Gastroesophageal sphincter (tissue), 3 donors: ENCODE measurements around the gene ENKD1.

Experiments
- EP300 ChIP-seq: sonication (generic); formaldehyde crosslinking; IDR thresholded peaks from one replicate; pipeline ENCODE4 v1.6.1; 2017; ENCODE audit warnings: antibody characterized with exemption, mild to moderate bottlenecking
- TF ChIP-seq, protein P1 (sequence below), 4 experiments: fragments of 200-600 bp in 2 of 4; fragments of 450-650 bp in 2 of 4; sonication (generic) in 1 of 4; IDR thresholded peaks; one replicate each; pipeline ENCODE4 v1.5.1; 2017 to 2019; ENCODE audit warnings: antibody characterized with exemption in 4 of 4, mild to moderate bottlenecking in 2 of 4, moderate library complexity in 2 of 4

DNA sequence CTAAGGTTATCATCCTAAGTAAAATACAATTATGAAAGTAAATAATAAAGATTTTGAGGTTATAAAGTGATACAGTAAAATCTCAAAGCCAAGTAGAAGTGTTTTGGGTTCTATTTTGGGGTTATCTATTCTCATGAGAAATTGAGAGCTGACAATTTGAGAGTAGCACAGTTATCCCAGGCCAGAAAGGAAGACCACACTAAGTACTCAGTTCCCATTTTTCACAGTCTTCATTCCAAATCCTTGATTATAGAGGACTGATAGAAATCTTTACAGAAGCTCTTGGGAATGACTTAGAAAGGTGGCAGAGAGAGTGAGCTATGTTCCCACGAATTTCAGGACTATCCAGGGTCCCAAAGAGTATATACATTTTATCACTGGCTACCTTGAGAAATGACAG lies 48.0 kb upstream of the ENKD1 start:
- TF ChIP-seq, protein P1, sequence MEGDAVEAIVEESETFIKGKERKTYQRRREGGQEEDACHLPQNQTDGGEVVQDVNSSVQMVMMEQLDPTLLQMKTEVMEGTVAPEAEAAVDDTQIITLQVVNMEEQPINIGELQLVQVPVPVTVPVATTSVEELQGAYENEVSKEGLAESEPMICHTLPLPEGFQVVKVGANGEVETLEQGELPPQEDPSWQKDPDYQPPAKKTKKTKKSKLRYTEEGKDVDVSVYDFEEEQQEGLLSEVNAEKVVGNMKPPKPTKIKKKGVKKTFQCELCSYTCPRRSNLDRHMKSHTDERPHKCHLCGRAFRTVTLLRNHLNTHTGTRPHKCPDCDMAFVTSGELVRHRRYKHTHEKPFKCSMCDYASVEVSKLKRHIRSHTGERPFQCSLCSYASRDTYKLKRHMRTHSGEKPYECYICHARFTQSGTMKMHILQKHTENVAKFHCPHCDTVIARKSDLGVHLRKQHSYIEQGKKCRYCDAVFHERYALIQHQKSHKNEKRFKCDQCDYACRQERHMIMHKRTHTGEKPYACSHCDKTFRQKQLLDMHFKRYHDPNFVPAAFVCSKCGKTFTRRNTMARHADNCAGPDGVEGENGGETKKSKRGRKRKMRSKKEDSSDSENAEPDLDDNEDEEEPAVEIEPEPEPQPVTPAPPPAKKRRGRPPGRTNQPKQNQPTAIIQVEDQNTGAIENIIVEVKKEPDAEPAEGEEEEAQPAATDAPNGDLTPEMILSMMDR (IDR thresholded peaks at IDR 0.05), result no peak
- no peak for TF ChIP-seq EP300
